IPS-18a (cell line): ENCODE data around the gene MRPS12.

Experiments
- H3K27ac ChIP-seq: one replicate; pipeline ENCODE4 v1.5.1; 2013; ENCODE audit warnings: low read length
- H3K27me3 ChIP-seq: one replicate; pipeline ENCODE4 v1.6.1; 2013; ENCODE audit warnings: mild to moderate bottlenecking, low read length; ENCODE audit not compliant: control insufficient read depth, insufficient read depth
- H3K36me3 ChIP-seq: one replicate; pipeline ENCODE4 v1.6.1; 2013; ENCODE audit warnings: low read depth, low read length; ENCODE audit not compliant: control insufficient read depth
- H3K4me1 ChIP-seq: one replicate; pipeline ENCODE4 v1.6.1; 2013; ENCODE audit warnings: low read depth, low read length; ENCODE audit not compliant: control insufficient read depth
- H3K4me3 ChIP-seq: one replicate; pipeline ENCODE4 v1.5.1; 2013; ENCODE audit warnings: low read length
- H3K9ac ChIP-seq: one replicate; pipeline ENCODE4 v1.6.1; 2013; ENCODE audit warnings: mild to moderate bottlenecking, low read length, moderate library complexity
- H3K9me3 ChIP-seq: one replicate; pipeline ENCODE4 v1.6.1; 2013; ENCODE audit warnings: low read depth, low read length; ENCODE audit not compliant: control insufficient read depth

The MRPS12 gene

DNA sequence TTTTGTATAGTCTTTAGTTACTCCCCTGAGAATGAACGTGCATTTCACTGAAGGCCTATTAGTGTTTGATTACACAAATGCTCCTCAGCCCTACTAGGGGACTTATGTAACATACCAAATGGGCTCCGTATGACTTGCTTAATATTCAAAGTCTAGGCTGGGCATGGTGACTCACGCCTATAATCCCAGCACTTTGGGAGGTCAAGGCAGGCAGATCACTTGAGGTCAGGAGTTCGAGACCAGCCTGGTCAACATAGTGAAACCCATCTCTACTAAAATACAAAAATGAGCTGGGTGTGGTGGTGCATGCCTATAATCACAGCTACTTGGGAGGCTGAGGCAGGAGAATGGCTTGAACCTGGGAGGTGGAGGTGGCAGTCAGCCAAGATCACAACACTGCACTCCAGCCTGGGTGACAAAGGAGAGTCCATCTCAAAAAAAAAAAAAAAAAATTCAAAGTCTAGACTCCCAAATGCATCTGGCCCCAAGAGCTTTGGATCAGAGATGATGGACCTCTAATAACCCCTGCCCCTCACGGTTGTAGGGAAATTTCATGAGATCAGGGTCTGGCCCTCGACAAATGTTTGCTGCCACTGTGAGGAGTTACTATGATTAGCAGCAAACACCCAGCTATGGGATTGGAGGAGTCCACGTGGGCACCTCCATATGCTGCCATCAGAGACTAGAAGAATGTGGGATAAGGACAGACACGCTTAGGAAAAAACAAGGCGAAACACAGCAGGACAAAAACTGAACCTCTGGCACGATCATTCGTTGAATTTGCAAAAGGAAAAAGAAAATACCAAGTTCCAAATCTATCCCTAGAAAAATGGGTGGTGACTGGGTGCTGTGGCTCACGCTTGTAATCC is 40.2 kb downstream of the MRPS12 start:
- no peaks in the 10 kb centered on the region for H3K27me3 ChIP-seq
- no peak overlapping the region for H3K27ac ChIP-seq
- H3K4me3 ChIP-seq = no peak overlapping the region
- H3K9ac ChIP-seq = no peak overlapping the region
- H3K36me3 ChIP-seq = no peaks in the 10 kb centered on the region
- no peaks in the 10 kb centered on the region for H3K9me3 ChIP-seq
- H3K4me1 ChIP-seq = peaks cover 6% of the 10 kb centered on the region

GRCh38 chr19:38971672-38972071 is 40.9 kb downstream of the MRPS12 start:
- H3K36me3 ChIP-seq = no peaks in the 10 kb centered on the region
- no peak overlapping the region for H3K27ac ChIP-seq
- H3K9me3 ChIP-seq = no peaks in the 10 kb centered on the region
- H3K9ac ChIP-seq = no peak overlapping the region
- no peaks in the 10 kb centered on the region for H3K27me3 ChIP-seq
- H3K4me3 ChIP-seq = no peak overlapping the region
- H3K4me1 ChIP-seq = peaks cover 11% of the 10 kb centered on the region

GRCh38 chr19:38974624-38975213 is 44.0 kb downstream of the MRPS12 start:
- no peaks in the 10 kb centered on the region for H3K27me3 ChIP-seq
- no peaks in the 10 kb centered on the region for H3K9me3 ChIP-seq
- peak overlapping the region; percentile 50 for H3K9ac ChIP-seq
- H3K36me3 ChIP-seq = no peaks in the 10 kb centered on the region
- H3K4me3 ChIP-seq = peak overlapping the region; percentile 82
- no peak overlapping the region for H3K27ac ChIP-seq
- peaks cover 11% of the 10 kb centered on the region for H3K4me1 ChIP-seq

DNA sequence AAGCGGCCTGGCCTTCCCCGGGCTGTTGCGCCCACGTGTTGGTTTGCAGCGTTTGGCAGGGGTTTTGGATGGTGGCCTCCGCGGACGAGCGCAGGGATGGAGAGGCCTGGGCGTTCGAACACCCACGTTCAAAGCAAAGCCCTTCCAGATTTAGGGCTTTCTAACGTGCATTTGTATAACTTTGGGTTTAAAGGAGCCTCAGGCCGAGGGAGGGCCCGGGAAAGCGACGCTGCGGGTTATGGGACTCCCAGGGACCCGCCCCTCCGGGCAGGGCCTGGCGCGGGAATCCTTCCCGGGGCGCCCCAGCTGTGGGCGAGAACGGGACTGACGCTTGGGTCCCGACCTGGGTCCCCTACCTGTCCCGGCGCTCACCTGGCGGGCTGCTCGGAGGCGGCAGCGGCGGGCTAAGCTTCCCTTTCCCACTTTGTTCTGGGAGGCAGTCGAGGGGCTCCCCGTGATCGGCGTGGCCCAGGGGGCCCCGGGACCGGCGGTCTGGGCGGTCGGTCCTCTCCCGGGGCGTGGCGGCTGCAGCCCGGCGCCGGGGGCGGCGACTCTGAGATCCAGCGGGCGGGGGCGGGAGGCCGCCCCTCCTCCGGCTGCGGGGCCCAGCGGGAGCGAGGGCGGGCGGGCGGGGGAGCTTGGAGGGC is 44.6 kb downstream of the MRPS12 start, which contains the start of gene FBXO17:
FBXO17 (minus strand) TSS at position 529 of the 647 bp plus-strand sequence. CDS start 25,423 bp downstream, outside the sequence.
- H3K27ac ChIP-seq = no peak within 1 kb of the TSS
- peak within 1 kb of the TSS; percentile 50 for H3K9ac ChIP-seq

GRCh38 chr19:38975861-38976271 is 45.1 kb downstream of the MRPS12 start:
- Histone ChIP-seq H3K9me3 (no peaks in the 10 kb centered on the region), H3K4me1 (peaks cover 11% of the 10 kb centered on the region), H3K36me3 (no peaks in the 10 kb centered on the region), H3K4me3 (peak overlapping the region; percentile 53), H3K27ac (no peak overlapping the region), H3K9ac (peak overlapping the region; percentile 49), H3K27me3 (no peaks in the 10 kb centered on the region)

More for the DNA sequence above, 44.6 kb downstream of the MRPS12 start, which contains the start of gene FBXO17:
- H3K4me1 ChIP-seq = peaks cover 11% of the 10 kb centered on the region
- no peaks in the 10 kb centered on the region for H3K36me3 ChIP-seq
- H3K9me3 ChIP-seq = no peaks in the 10 kb centered on the region
- peak within 1 kb of the TSS; percentile 82 for H3K4me3 ChIP-seq
- no peaks in the 10 kb centered on the region for H3K27me3 ChIP-seq

DNA sequence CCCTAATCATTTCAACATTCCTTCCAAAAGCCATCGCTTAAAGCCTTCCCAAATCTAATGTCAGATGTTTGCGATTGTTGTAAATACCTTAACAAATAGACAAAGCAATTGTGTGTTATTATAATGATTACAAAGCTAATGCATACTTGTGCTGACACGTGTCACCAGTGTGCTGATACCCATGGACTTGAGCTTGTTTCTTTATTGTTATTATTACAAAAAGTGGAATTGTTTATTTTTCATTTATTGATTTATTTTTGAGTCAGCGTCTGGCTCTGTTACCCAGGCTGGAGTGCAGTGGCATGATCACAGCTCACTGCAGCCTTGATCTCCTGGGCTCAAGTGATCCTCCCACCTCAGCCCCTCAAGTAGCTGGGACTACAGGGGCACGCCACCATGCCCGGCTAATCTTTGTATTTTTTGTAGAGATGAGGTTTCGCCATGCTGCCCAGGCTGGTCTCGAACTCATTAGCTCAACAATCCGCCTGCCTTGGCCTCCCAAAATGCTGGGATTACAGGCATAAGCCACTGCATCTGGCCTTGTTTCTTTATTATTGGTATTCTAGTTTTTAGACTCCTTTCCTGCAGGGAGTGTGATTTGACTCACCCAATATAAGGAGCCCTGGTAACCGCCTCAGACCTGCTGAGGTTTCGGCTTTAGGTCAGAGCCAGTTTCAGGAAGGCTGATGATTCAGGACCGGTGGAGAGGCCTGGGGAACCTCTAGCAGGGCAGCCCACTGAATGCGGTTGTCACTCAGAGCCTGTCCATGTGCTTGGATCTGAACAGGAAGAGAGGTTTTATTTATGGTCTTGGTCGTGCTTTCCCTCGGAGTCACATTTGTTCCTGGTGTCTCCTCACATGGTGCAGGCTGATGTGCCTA is 46.9 kb downstream of the MRPS12 start:
- Histone ChIP-seq H3K4me3 (no peak overlapping the region), H3K36me3 (no peaks in the 10 kb centered on the region), H3K9ac (no peak overlapping the region), H3K4me1 (peaks cover 11% of the 10 kb centered on the region), H3K9me3 (no peaks in the 10 kb centered on the region), H3K27ac (no peak overlapping the region), H3K27me3 (no peaks in the 10 kb centered on the region)

DNA sequence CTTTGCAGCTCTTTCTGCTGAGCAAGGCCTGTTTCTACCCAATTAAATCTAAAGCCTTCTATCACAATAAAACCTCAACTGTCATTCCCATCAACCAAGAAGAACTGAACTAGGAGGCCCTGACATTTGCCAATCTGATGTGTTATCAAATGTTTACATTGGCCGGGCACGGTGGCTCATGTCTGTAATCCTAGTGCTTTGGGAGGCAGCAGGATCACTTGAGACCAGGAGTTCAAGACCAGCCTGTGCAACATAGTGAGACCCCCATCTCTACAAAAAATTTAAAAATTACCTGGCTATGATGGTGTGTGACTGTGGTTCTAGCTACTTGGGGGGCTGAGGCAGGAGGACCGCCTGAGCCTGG is 47.6 kb downstream of the MRPS12 start:
- H3K27ac ChIP-seq = no peak overlapping the region

GRCh38 chr19:38979812-38980211 is 49.1 kb downstream of the MRPS12 start:
- Histone ChIP-seq H3K27me3 (no peaks in the 10 kb centered on the region), H3K4me3 (no peak overlapping the region), H3K9ac (no peak overlapping the region), H3K9me3 (no peaks in the 10 kb centered on the region), H3K4me1 (peaks cover 7% of the 10 kb centered on the region), H3K27ac (no peak overlapping the region), H3K36me3 (no peaks in the 10 kb centered on the region)

More for the DNA sequence above, 47.6 kb downstream of the MRPS12 start:
- Histone ChIP-seq H3K27me3 (no peaks in the 10 kb centered on the region), H3K36me3 (no peaks in the 10 kb centered on the region), H3K4me1 (peaks cover 11% of the 10 kb centered on the region), H3K4me3 (no peak overlapping the region), H3K9me3 (no peaks in the 10 kb centered on the region), H3K9ac (no peak overlapping the region)

DNA sequence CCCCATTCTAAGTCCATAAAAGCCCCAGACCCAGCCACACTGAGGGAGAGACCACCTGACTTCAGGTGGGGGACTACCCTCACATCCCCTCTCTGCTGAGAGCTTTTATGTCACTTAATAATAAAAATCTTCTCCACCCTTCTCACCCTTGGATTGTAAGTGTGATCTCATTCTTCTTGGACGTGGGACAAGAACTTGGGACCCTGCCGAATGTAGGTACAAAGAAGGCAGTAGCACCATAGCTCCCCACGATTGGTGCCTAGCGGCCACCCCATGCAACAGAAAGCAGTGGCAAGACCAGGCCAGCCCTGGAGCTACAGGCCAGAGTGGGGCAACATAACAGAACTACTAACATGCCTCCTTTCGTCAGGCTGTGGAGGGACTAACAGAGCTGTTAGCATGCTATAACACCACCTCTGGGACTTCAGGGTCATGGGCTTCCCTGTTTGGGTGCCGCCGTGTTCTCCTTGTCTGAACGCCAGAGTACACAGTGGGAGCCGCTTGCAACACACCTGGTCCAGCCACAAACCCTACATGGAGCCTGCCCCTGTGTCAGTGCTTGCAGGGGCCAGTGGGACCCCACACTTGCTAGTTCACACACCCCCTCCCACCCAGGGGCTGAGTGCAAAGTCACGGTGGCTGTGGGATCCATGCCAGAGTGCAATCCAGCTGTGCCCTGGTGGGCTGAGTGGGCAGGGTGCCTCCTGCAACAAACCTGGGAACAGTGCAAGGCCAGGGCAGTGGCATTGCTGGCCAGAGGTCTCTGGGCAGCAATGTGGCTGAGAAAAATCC is 50.0 kb downstream of the MRPS12 start:
- Histone ChIP-seq H3K27me3 (no peaks in the 10 kb centered on the region), H3K27ac (no peak overlapping the region)

More for the DNA sequence above, 50.0 kb downstream of the MRPS12 start:
- H3K9me3 ChIP-seq = no peaks in the 10 kb centered on the region
- H3K4me1 ChIP-seq = peaks cover 7% of the 10 kb centered on the region
- H3K36me3 ChIP-seq = no peaks in the 10 kb centered on the region
- H3K4me3 ChIP-seq = no peak overlapping the region
- no peak overlapping the region for H3K9ac ChIP-seq
